ENCODE data around the gene ATP2C1.

Gene ATP2C1, protein sequence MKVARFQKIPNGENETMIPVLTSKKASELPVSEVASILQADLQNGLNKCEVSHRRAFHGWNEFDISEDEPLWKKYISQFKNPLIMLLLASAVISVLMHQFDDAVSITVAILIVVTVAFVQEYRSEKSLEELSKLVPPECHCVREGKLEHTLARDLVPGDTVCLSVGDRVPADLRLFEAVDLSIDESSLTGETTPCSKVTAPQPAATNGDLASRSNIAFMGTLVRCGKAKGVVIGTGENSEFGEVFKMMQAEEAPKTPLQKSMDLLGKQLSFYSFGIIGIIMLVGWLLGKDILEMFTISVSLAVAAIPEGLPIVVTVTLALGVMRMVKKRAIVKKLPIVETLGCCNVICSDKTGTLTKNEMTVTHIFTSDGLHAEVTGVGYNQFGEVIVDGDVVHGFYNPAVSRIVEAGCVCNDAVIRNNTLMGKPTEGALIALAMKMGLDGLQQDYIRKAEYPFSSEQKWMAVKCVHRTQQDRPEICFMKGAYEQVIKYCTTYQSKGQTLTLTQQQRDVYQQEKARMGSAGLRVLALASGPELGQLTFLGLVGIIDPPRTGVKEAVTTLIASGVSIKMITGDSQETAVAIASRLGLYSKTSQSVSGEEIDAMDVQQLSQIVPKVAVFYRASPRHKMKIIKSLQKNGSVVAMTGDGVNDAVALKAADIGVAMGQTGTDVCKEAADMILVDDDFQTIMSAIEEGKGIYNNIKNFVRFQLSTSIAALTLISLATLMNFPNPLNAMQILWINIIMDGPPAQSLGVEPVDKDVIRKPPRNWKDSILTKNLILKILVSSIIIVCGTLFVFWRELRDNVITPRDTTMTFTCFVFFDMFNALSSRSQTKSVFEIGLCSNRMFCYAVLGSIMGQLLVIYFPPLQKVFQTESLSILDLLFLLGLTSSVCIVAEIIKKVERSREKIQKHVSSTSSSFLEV

DNA sequence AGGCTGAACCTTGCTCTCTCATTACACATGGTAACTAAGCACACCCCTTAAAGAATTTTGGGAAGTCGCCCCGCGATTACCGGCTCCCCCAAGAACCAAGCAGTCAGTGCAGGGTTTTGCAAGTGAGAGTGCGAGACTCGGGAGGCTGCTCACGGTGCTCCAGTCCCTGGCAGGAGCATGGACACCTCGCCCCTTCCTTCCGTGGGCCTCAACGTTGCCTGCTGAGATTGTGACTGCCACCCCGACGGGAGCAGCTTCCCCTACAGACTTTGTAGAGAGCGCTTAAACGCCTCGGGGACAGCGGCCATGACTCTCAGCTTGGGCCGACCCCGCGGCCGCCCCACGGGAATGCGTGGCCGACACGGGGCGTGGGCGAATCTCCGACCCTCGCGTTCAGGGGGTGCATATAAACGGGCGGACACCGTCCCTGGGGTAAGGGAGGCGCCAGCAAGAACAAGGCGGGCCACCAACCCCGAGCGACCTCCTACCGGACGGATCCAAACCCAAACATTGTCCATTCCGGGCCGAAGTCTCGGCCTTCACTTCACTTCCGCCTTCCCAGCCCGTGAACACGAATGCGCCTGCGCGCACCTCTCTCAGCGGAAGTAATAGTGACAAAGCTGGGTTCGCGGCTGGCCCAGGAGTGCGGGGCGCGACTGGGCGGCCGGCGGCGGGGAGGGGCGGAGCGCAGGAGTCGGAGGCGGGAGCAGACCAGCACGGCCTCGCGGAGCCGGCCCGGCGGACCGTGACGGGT lies at the start of gene ATP2C1:
TSS of gene ATP2C1 (plus strand) at position 709 of the 754 bp plus-strand sequence. CDS start 686 bp downstream, outside the sequence.
- H4K20me1 ChIP-seq = peaks cover 0 to 38% (median 25%) of the 10 kb centered on the region in 11 experiments; a peak in 15 of 22 replicates
- H3K9me3 ChIP-seq (replicated peaks in 1 of 11) = 0 out of 22 replicates have a peak, but pooled peaks cover 0 to under 1% (median 0%) of the 10 kb centered on the region in 11 experiments
- H3K4me2 ChIP-seq = peak within 1 kb of the TSS; percentile 80 to 96 (median 90)
- H3K27ac ChIP-seq = peak within 1 kb of the TSS; percentile 96 to 99 (median 98)
- H3K9ac ChIP-seq = peak within 1 kb of the TSS; percentile 93 to 99 (median 96)
- H3K27me3 ChIP-seq = no peaks in the 10 kb centered on the region
- H3K36me3 ChIP-seq = no peaks in the 10 kb centered on the region
- no peak for TF ChIP-seq Cebpa-rat (IDR thresholded peaks at IDR 0.05)
- H3K4me1 ChIP-seq = peaks cover 19 to 36% (median 26%) of the 10 kb centered on the region in 10 experiments; a peak in 19 of 20 replicates
- H3K4me3 ChIP-seq = peak within 1 kb of the TSS; percentile 71 to 96 (median 80)

GRCh38 chr3:130844462-130844861 lies 49.4 kb upstream of the ATP2C1 start:
- no peak overlapping the region for H3K4me2 ChIP-seq
- no peaks in the 10 kb centered on the region for H3K36me3 ChIP-seq
- TF ChIP-seq Cebpa-rat (IDR thresholded peaks at IDR 0.05) = no peak
- no peak overlapping the region for H3K27ac ChIP-seq
- H3K4me1 ChIP-seq = peaks cover 19 to 31% (median 21%) of the 10 kb centered on the region in 10 experiments
- H3K4me3 ChIP-seq = no peak overlapping the region
- H3K9me3 ChIP-seq (replicated peaks in 1 of 11) = no peaks in the 10 kb centered on the region
- H3K9ac ChIP-seq = no peak overlapping the region
- no peaks in the 10 kb centered on the region for H4K20me1 ChIP-seq
- no peaks in the 10 kb centered on the region for H3K27me3 ChIP-seq

- H3K4me3 ChIP-seq = no peak overlapping the region
- no peaks in the 10 kb centered on the region for H4K20me1 ChIP-seq
- peaks cover 27 to 33% (median 31%) of the 10 kb centered on the region in 10 experiments for H3K4me1 ChIP-seq
These were observed 47.7 kb upstream of the ATP2C1 start for GRCh38 chr3:130846181-130846580.

GRCh38 chr3:130849091-130849552 lies 44.8 kb upstream of the ATP2C1 start:
- peak overlapping the region; percentile 63 to 90 (median 79); a peak in 19 of 22 replicates for H3K9ac ChIP-seq
- H3K27ac ChIP-seq = peak overlapping the region; percentile 80 to 98 (median 88); a peak in 21 of 22 replicates
- H3K4me3 ChIP-seq = no peak overlapping the region; a peak in 1 of 20 replicates
- peak overlapping the region; percentile 67 to 93 (median 82) for H3K4me2 ChIP-seq
- H3K4me1 ChIP-seq = peaks cover 44 to 54% (median 46%) of the 10 kb centered on the region in 10 experiments
- H3K36me3 ChIP-seq = no peaks in the 10 kb centered on the region
- no peaks in the 10 kb centered on the region for H3K27me3 ChIP-seq
- no peak for TF ChIP-seq Cebpa-rat (IDR thresholded peaks at IDR 0.05)
- H4K20me1 ChIP-seq = no peaks in the 10 kb centered on the region
- no peaks in the 10 kb centered on the region for H3K9me3 ChIP-seq (replicated peaks in 1 of 11)

More at GRCh38 chr3:130846181-130846580, 47.7 kb upstream of the ATP2C1 start:
- Histone ChIP-seq H3K27me3 (no peaks in the 10 kb centered on the region), H3K9ac (no peak overlapping the region), H3K9me3 (replicated peaks in 1 of 11) (no peaks in the 10 kb centered on the region), H3K4me2 (no peak overlapping the region), H3K36me3 (no peaks in the 10 kb centered on the region), H3K27ac (no peak overlapping the region)
- no peak for TF ChIP-seq Cebpa-rat (IDR thresholded peaks at IDR 0.05)

DNA sequence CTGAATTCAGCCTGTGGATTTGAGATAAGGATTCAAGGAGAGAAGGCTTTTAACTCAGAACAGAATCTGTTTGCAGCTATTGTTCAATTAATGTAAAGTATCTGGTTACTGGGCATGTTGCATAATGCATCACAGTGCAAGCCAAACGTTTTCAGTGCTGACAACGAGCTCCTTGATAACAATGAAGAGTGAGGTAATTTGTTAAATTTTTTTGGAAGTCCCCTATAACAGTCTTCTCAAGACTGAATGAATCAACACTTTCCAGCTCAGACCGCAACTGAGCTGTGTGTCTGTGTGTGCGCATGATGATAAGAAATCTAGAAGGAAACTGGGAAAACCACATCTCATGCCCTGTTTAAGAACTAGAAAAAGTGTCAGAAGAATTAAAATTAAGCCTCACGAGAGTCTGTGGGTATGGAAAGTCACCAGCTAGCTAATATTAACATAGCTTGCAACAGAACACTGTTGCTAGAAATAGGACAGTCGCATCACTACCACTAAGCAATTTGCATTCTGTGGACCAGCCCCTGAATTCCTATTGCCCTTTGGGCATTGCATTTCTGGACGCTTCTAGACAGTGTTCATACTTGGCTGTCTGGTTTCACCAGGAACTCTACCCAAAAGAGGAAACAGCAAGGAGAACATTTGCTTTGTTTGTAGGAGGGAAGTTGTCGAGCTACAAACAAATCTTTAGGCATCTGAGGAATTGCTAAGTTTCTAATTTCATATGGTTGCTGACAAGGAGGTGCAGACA lies 43.7 kb upstream of the ATP2C1 start:
- H3K4me2 ChIP-seq = peak overlapping the region; percentile 67 to 93 (median 82)
- peak in 10 of 11 experiments; percentile 14 to 89 (median 64); a peak in 15 of 22 replicates for TF ChIP-seq Cebpa-rat (IDR thresholded peaks at IDR 0.05)
- H3K9ac ChIP-seq = peak overlapping the region; percentile 74 to 90 (median 80)

DNA sequence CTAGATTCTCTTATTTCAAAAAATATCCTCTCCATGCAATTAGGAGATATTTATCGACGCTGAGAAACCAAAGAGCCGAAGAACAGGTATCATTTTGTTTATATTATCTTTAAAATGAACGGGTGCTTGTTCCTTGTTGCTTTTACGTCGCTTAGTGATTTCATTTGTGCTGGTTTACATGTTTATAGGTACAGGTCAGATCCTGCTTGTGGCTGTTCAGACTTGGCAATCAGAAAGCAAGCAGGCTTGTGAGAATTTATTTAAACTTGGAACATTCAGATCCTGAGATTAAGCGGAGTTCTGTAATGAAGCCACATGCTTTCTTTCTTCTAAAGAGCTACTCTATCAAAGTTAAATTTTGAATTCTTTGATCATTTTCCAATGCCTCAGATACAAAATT lies 43.0 kb upstream of the ATP2C1 start:
- no peaks in the 10 kb centered on the region for H3K9me3 ChIP-seq (replicated peaks in 1 of 11)
- H3K27ac ChIP-seq = peak overlapping the region; percentile 80 to 98 (median 88)
- H3K4me1 ChIP-seq = peaks cover 44 to 54% (median 46%) of the 10 kb centered on the region in 10 experiments
- peak overlapping the region; percentile 67 to 93 (median 82) for H3K4me2 ChIP-seq
- peak overlapping the region; percentile 41 to 65 (median 57) for H3K4me3 ChIP-seq
- no peak for TF ChIP-seq Cebpa-rat (IDR thresholded peaks at IDR 0.05)
- H4K20me1 ChIP-seq = no peaks in the 10 kb centered on the region
- peak overlapping the region; percentile 74 to 90 (median 80) for H3K9ac ChIP-seq
- no peaks in the 10 kb centered on the region for H3K27me3 ChIP-seq
- no peaks in the 10 kb centered on the region for H3K36me3 ChIP-seq

More for the DNA sequence above, 43.7 kb upstream of the ATP2C1 start:
- H3K9me3 ChIP-seq (replicated peaks in 1 of 11) = no peaks in the 10 kb centered on the region
- no peaks in the 10 kb centered on the region for H4K20me1 ChIP-seq
- H3K4me1 ChIP-seq = peaks cover 44 to 54% (median 46%) of the 10 kb centered on the region in 10 experiments
- peak overlapping the region; percentile 80 to 98 (median 88) for H3K27ac ChIP-seq
- H3K36me3 ChIP-seq = no peaks in the 10 kb centered on the region
- no peaks in the 10 kb centered on the region for H3K27me3 ChIP-seq
- H3K4me3 ChIP-seq = peak overlapping the region; percentile 41 to 65 (median 57)

- peak overlapping the region; percentile 41 to 65 (median 57) for H3K4me3 ChIP-seq
- peak overlapping the region; percentile 74 to 90 (median 80) for H3K9ac ChIP-seq
- H3K9me3 ChIP-seq (replicated peaks in 1 of 11) = no peaks in the 10 kb centered on the region
- H3K27me3 ChIP-seq = no peaks in the 10 kb centered on the region
- no peaks in the 10 kb centered on the region for H3K36me3 ChIP-seq
- H3K4me2 ChIP-seq = peak overlapping the region; percentile 67 to 93 (median 82); a peak in 21 of 22 replicates
- TF ChIP-seq Cebpa-rat (IDR thresholded peaks at IDR 0.05) = no peak
- H4K20me1 ChIP-seq = no peaks in the 10 kb centered on the region
- peak overlapping the region; percentile 80 to 98 (median 88) for H3K27ac ChIP-seq
- peaks cover 44 to 56% (median 46%) of the 10 kb centered on the region in 10 experiments for H3K4me1 ChIP-seq
These were observed 42.6 kb upstream of the ATP2C1 start for GRCh38 chr3:130851277-130851676.

Measured in BLaER1 treated with 17β-estradiol and CSF1 and Interleukin-3, amounts not matched to agents 10 nM and 100 nM (cell line).